ENCODE measurements around the gene LCN9. TPM values are rescaled to one million over a fixed set of nuclear protein-coding genes. Genes with fewer than 3 reads are reported as not detected.

Gene LCN9
- polyA plus RNA-seq, 1 donor (not counting 4 experiments of a cell fraction or from before 2014, with no cell fraction given) = not detected

DNA sequence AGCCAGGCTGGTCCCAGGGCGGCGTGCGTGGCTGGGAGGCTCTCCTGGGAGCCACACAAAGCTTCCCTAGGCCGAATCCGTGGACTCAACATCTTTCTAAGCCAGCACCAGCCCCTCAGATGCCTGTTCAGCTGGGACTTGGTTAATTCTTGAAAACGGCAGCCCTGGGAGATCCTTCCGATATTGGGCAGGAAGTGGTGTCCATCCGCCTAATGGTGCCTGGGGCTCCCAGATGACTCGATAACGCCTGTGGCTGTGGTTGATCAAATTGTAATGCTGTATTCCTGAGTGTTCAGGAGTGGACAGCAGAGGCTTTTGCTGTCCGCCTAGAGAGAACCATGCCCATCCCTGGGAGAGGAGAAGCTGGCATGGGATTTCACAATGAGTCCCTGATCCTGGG is 52.9 kb downstream of the LCN9 start:
- H3K9me3 ChIP-seq (ENCODE audit: control insufficient read depth, low read depth, low read length) = no peaks in the 10 kb centered on the region
- DNase-seq (ENCODE audit: low read depth, low spot score) = no peak
- H3K4me1 ChIP-seq (ENCODE audit: control insufficient read depth, extremely low read depth, insufficient read depth, low read length) = no peaks in the 10 kb centered on the region
- dilution Hi-C loops (cut with MboI; ENCODE audit: extremely low pct_ligation_motif_present, low sequenced_read_pairs) = no loop called here
- H3K27ac ChIP-seq (ENCODE audit: control insufficient read depth, insufficient read depth, low read length) = no peak overlapping the region
- no peaks in the 10 kb centered on the region for H3K36me3 ChIP-seq (ENCODE audit: control insufficient read depth in 2 of 2, extremely low read depth in 1 of 2, insufficient read depth in 2 of 2, low read length in 2 of 2)
- no peaks in the 10 kb centered on the region for H3K79me2 ChIP-seq (ENCODE audit: control insufficient read depth, insufficient read depth, low read length)
- no peaks in the 10 kb centered on the region for H3K9me1 ChIP-seq (ENCODE audit: control insufficient read depth, extremely low read depth, insufficient read depth, low read length)
- H3K9ac ChIP-seq (ENCODE audit: control insufficient read depth, extremely low read depth, insufficient read depth, low read length) = no peak overlapping the region
- no peak overlapping the region for H3K4me2 ChIP-seq (ENCODE audit: control insufficient read depth, extremely low read depth, insufficient read depth, low read depth, low read length)
- H2AFZ ChIP-seq (ENCODE audit: control insufficient read depth, low read length) = no peak overlapping the region
- H3K27me3 ChIP-seq (ENCODE audit: control insufficient read depth, extremely low read depth, insufficient read depth, low read length) = peaks cover 36% of the 10 kb centered on the region
- FAIRE-seq = no peak
- H4K20me1 ChIP-seq (ENCODE audit: control insufficient read depth, extremely low read depth, insufficient read depth, low read length) = no peaks in the 10 kb centered on the region
- no peak overlapping the region for H3K4me3 ChIP-seq (ENCODE audit: control insufficient read depth in 2 of 3, extremely low read depth in 1 of 3, insufficient read depth in 2 of 3, low read depth in 1 of 3, low read length in 3 of 3)
- no peak for TF ChIP-seq EZH2 (IDR thresholded peaks at IDR 0.05; ENCODE audit: low read length)
- TF ChIP-seq, protein P1, sequence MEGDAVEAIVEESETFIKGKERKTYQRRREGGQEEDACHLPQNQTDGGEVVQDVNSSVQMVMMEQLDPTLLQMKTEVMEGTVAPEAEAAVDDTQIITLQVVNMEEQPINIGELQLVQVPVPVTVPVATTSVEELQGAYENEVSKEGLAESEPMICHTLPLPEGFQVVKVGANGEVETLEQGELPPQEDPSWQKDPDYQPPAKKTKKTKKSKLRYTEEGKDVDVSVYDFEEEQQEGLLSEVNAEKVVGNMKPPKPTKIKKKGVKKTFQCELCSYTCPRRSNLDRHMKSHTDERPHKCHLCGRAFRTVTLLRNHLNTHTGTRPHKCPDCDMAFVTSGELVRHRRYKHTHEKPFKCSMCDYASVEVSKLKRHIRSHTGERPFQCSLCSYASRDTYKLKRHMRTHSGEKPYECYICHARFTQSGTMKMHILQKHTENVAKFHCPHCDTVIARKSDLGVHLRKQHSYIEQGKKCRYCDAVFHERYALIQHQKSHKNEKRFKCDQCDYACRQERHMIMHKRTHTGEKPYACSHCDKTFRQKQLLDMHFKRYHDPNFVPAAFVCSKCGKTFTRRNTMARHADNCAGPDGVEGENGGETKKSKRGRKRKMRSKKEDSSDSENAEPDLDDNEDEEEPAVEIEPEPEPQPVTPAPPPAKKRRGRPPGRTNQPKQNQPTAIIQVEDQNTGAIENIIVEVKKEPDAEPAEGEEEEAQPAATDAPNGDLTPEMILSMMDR (optimal IDR thresholded peaks at IDR 0.05 in 1 of 3, IDR thresholded peaks at IDR 0.05 in 1 of 3, conservative IDR thresholded peaks at IDR 0.05 in 1 of 3; ENCODE audit: extremely low read depth in 1 of 3, insufficient read depth in 2 of 3, low read length in 3 of 3) = no peak

Other genes with a start within 250 kb of the LCN9 start
- 4.3 to 4.7 TPM (median 4.5 TPM) in 3 replicates for gene PPP1R26, start 183.5 kb upstream of the LCN9 start, polyA plus RNA-seq
- gene MRPS2, start 162.6 kb upstream of the LCN9 start, polyA plus RNA-seq = 44.7 to 115 TPM (median 61.1 TPM) in 3 replicates
- not detected in 3 replicates for gene LCN1, start 141.9 kb upstream of the LCN9 start, polyA plus RNA-seq
- gene OBP2A, start 117.2 kb upstream of the LCN9 start, polyA plus RNA-seq = not detected in 3 replicates
- not detected in 3 replicates for gene PAEP, start 101.6 kb upstream of the LCN9 start, polyA plus RNA-seq
- gene GLT6D1, start 23.8 kb upstream of the LCN9 start, polyA plus RNA-seq = not detected in 3 replicates
- not detected in 3 replicates for gene SOHLH1, start 36.2 kb downstream of the LCN9 start, polyA plus RNA-seq
- not detected in 3 replicates for gene KCNT1, start 38.9 kb downstream of the LCN9 start, polyA plus RNA-seq
- gene CAMSAP1, start 244.2 kb downstream of the LCN9 start, polyA plus RNA-seq = 5.0 to 8.3 TPM (median 6.0 TPM) in 3 replicates